Measurements from ENCODE around the gene NRP1.

Gene NRP1

DNA sequence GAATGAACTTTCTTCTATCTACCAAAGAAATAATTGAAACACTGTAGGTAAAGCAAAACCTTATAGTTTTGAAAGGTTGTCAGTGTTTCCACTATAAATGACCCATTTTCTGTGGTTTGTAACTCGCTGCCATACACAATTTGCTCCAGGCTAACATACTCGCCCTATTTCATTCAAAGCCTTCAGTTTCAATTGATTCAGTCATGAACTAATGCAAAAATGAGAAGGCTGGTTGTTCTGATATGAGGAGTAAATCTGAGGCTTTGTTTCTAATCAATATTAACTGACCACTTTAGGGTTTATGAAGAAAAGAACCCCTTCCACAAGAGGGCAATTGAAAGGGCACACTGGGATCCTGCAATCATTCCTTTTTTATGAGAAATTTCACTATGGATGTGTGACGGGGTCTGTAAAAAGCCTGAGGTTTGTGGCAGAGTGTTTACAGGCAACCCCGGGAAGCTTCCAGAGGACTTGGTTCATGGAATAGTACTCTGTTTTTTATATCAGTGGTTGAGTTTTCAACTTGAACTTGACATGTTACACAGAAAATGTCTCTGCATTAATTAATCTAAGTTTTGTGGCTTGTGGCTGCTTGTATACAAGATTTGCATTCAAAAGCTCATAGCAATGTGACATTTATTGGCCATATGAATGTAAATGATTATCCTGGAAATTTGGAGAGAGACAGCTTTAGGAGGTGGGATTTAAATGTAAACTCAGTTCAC, 133.2 kb downstream of the NRP1 start:
- no peak for DNase-seq

DNA sequence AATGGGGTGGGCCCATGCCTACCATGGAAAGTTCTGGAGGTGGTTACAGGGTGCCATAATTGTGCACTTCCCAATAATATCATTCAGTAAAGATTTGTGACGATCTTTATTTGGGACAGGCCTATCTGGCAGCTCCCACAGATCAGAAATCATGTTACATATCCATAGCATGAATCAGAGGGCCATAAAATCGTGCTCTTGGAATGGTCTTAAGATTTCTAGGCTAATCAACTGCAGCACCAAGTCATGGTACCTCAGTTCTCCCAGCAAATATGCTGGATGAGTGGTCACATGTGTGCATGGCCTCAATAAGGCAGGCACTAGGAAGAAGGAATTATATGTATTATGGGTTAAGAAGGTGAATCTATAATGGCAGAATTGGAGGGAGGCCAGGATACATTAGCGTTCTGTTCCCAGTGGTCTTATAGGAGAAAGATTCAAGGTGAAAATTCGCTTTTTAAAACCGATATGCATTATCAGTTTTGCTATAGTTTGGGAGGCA, 134.7 kb downstream of the NRP1 start:
- DNase-seq = no peak

DNA sequence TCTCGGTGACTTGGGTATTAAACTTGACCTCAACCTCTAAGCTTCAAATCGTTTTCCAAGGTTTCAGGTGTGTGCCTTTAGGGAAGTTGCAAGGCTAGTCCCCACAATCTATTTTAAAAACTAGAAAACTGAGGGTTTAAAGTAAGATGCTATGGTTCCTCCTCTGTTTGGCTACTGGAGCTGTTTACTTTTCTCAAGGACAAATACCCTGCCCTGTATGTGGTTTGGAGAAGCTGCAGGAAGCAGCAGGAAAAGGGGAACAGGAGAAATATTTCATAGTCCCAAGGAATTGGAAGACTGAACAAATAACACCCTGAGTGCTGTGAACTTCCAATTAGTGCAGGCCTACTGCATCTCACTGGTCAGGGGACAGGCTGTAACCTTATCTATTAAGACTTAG, 135.9 kb downstream of the NRP1 start:
- no peak for DNase-seq

DNA sequence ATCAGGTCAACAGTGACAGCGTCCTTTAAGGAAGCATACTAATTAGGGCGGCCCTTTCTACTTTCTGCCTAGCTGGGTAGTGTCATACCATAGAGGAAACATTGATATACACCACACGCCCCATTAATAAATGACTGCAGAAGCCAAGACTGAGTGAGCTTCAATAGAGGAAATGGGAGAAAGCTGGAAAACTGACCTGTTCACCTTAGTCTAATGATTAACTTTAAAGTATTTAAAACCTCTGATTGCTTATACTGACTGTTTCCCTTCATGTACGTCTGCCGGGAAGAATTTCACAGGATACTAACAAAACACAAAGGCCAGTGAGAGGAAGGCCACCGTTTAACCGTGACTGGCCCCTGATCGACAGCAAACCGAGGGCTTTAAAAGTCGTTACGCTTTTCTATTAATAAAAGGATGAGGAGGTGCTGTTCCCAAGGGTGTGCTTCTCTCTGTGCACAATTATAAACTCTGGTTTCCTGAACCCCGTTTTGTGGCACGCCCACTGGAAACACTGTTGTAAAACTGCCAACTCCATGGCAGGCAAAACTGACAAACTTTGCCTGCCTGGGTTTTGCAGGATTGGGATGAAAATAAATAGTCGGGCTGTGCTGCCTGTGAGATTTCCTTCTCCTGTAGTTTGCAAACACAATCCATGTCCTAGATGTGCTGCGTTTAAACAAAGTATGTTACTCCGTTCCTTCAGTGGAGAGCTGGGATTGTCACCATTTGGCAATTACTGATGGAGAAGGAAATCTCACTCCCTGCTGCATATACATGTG, 137.6 kb downstream of the NRP1 start:
- no peak for DNase-seq

DNA sequence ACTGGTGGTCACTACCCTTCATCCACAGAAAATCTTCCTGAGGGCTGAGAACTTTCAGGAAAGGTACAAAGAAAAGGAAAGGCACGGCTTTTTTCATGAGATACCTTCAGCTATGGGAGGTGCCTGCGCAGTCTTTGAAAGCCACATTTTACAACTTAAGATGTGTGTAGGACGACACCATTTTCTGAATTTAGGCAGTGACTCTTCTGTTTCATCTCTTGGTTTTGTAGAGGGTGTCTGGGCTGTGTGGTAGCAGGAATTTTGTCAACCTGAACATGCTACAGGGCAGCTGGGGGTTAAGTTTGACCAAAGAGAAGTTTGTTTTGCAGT, 138.1 kb downstream of the NRP1 start:
- DNase-seq = no peak

DNA sequence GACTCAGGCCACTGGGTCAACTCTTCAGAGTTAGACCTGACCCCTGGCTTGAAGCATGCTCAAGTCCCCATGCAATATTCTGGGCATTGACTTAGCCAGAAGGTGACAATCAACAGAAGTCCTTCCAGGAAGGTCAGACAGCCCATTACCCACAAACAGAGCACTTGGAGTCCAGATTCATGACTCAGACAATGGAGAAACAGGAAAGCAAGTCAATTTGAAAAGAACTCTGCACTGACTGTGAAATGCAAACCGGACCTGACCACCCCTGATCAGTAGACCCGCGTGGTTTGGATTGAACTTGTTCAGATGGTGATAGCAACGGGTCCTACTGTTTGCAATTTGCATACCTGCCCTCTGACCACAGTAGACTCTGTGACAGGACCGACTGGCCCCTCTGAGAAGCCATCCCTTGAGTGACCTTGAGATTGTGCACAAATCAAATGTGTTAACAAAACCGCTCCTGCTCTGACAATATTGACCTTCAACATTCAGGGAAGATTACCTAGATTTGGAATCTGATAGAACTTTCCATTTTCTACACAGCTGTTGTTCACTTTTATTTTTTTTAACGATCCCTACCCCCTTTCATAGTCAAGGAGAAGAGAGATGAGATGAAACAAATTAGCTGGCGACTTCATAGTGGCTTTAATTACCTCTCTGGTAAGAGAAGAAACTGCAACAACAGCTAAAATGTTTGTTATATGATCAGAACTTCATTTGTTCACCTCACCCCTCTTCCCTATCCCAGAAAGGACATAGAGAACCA, 138.7 kb downstream of the NRP1 start:
- no peak for DNase-seq

DNA sequence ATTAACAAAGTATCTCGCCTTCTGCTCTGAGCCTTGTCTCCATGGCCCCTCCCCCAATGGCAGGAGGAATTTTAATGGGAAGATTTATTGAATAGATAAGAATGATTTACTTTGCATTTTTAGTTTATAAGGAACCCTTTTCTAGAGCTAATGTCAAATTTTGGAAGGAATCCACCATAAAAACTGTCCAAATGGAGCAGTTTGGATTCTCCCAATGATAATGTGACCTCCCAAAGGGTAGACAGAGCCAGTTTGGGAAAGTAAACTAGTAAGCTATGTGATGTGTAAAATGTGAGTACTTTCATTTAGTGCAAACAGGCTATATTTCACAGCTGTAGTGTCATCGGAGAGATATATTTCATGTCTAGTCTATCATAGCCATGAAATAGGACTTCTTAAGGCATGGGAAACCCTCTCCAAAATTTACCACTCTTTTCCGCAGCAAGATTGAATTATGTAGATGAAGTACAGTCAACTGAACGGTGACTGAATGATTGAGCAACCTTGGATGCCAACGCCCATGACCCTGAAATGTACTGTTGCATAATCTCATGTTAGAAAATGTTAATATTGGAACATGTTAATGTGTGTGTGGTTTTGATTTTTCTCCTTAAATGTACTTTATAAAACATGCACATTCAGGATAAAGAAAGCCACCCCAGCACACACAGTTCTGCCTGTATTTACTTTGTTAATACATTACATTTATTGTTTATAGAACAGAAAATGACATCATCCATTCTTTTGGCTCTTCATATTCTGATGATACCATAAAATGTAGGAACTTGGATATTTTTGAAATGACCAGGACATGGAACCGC, 140.6 kb downstream of the NRP1 start:
- no peak for DNase-seq

DNA sequence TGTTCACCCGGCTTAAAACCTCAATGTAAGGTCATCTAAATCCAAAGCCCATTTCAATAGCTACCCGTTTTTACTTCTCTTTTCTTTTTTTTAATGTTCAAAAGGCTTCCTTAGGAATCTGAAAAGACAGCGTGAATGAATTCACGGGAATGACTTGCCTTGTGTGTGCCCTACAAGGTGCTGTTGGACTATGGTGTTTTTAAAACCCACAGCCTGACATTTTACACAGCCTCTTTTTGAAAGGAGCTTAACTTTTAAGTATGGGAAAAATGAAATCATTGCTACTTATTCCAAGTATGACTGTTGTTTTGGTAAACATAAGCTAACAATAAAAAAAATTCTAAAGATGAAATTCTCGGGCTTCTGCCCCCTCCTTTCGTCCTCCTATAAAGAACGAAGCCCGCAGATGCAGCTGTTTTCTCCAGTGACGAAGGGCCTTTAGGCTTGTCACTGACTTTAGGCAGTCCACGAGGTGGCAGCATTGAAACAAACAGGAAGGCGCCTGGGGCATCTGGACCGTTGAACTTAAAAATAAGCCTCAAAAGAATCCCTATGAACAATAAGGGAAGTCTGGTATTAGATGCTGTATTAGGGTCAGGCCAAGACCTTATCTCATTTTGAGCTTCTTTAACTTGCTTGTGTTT, 141.3 kb downstream of the NRP1 start:
- peak; percentile 75 for DNase-seq

DNA sequence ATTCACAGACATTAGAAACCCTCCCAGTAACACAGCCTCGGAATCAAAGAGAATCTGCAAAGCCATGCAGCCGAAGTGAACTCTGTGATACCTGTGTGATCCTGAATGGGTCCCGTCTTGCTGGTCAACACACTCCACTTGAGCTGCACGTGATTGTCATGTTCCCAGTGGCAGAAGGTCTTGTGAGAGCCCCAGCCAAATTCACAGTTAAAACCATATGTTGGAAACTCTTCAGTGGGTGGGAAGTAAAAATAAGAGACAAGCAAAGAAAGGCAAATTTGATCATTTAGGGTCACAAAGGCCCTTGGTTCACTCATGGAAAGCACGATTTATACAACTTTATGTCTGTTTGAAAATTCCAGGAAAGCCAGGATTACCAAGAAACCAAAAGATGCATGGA, 142.3 kb downstream of the NRP1 start:
- DNase-seq = no peak

DNA sequence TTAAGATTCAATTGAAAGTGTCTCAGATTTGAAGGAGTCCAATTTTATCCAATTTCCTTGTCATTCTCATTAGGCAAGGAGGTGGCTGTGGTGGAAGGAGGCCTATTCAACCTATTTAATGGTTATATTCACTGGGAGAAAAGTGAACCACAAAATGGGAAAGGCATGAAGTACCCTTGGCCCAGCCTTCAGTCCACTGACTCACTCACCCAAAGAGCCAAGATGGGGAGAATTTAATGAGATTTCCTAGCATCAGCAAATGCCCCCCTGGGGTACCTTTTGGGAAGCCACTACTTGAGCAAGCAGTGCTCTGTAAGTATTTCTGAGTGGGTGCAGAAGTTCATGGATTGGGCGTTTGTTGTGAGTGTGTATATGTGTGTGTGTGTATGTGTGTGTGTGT, 144.1 kb downstream of the NRP1 start:
- DNase-seq = no peak

DNA sequence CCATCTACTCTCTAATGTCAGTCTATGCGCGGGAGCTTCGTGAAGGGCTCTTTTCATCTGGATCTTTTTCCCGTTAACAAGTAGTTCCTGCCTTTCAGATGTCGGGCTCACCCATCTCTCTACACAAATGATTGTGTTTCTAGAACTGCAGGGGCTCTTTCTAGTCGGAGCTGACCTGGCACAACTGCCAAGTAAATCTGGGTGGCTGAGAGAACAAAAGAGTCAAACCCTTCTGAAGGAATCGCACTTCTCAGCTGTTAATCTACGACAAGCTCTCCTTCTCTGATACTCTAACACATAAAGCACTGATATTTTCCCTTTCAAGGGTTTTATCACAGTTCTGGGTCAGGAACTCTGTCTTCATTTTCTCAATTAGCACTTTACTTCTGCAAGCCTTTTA, 144.7 kb downstream of the NRP1 start:
- no peak for DNase-seq

DNA sequence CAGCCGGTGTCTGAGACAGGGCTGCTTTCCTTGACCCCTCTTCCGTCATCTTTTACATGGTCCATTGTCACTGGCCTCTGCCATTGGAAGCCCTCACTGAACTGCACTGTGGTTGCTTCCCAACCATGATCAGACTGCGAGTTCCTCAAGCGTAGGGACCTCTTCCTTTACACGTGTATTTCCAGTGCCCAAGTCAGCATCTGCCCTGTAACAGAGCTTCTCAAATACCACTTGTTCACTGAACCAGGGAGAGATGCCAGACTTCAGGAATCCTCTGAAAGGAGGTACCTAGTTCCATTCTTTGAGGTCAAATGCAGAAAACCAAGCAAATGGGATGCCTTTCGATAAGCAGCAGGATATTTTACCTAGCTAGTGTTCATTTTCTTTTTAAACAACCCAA, 145.1 kb downstream of the NRP1 start:
- DNase-seq = no peak

DNA sequence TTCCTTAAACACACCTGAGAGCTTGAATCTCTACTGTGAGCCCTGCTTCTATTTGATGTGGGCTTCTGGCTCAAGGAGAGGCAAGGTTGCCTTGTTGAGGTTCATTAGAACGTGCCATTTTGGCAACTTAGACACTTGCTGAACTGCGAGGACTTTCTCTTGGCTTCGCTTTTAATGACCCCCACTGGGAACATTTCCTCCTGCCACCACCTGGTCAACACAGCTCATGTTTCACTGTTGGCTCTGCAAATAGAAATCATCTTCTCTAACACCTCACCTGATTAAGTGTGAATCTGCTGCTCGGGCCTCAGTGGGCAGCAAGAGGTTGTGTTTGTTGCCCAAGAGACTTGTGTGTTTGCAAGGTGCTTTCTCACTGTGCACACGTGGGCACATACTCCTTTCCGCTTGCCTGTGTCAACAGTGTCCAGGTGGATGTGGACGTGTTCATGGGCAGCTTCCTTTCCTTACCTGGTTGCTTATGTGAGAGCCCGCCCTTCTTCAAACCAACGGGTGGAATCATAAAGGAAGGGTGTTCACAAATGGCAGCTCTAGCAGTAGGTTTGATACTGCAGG, 147.0 kb downstream of the NRP1 start:
- no peak for DNase-seq

DNA sequence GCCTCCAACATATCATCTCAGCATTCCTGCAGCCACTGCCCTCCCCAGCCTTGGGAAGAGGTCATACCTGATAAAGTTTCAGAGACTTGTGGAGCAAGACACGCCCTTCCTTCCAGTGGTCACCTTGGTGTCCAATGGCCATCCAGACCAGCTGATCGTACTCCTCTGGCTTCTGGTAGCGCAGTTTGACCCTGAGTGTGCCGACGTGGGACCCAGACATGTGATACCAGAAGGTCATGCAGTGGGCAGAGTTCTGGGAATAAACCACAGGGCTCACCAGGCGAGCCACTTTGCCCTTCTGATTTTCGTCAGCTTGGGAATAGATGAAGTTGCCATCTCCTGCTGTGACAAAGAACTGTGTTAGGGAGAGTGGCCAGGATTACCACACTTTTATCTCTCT, 148.3 kb downstream of the NRP1 start:
- no peak for DNase-seq

DNA sequence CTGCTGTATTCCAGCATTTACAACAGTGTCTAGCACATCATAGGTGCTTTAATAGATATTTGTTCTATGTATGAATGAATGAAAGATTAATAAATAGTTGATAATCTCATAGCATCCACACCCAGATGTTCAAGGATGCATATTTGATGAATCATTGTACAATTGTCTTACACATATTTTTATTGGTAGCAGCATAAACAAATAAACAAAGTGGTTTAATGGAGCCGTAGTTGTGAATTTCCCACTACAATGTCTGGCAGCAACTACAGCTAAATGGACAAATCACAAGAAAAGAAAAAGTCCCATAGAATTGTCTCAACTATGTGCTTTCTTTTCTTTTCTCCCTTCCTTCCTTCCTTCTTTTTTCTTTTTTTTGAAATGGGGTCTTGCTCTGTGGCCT, 150.8 kb downstream of the NRP1 start:
- DNase-seq = no peak

DNA sequence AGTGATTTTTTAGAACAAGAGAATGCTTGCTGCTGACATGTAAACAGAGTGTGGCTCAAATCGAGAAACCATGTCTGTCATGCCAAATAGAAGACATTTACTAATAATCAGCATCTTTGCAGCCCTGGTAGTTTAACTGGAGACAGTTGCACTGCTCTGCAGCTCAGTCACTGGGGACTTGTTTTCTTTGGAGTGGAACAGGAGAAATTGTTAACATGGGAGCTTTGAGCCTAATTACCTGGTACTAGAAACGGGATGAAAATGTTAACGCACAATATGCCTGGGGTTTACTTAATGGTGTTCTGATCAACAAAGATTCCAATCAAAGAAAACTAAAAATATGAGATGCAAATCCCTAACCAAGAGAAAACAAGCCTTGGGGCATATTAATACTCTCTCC, 153.5 kb downstream of the NRP1 start:
- DNase-seq = no peak

DNA sequence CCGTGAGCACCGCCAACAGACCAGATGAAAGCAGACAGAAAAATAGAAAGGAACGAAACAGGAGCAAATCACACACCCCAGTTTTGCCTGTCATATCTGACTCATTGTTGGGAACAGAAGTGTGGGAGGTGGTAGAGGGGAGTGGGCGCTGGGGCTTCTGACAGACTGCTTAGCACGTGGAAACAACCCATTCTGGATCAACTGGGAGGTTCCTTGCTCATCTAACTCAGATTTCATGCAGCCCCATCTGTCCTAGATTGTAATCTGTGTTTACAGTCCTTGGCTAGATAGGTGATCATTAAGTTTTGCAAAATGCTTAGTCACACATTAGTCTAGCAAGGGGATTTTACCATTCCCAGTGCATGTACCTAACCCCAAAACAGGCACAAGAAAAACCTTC, 154.1 kb downstream of the NRP1 start:
- no peak for DNase-seq

DNA sequence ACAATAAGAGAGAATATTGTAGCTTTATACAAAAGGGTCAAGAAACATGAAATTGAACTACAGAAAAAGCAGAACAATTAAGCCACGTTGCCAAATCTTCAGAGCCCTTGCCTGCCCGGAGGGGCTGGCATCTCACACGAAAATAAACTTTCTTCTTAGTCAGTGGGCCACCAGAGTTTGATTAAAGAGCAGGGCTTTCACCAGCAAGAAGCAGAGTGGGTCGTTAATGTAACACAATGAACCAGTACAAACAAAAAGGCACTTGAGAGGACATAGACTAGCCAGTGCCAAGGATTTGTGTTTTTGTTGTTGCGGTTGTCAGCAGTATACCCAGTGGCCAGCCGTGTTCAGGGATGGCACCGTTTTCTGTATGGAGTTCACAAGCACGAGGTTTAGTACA, 155.4 kb downstream of the NRP1 start:
- DNase-seq = no peak

DNA sequence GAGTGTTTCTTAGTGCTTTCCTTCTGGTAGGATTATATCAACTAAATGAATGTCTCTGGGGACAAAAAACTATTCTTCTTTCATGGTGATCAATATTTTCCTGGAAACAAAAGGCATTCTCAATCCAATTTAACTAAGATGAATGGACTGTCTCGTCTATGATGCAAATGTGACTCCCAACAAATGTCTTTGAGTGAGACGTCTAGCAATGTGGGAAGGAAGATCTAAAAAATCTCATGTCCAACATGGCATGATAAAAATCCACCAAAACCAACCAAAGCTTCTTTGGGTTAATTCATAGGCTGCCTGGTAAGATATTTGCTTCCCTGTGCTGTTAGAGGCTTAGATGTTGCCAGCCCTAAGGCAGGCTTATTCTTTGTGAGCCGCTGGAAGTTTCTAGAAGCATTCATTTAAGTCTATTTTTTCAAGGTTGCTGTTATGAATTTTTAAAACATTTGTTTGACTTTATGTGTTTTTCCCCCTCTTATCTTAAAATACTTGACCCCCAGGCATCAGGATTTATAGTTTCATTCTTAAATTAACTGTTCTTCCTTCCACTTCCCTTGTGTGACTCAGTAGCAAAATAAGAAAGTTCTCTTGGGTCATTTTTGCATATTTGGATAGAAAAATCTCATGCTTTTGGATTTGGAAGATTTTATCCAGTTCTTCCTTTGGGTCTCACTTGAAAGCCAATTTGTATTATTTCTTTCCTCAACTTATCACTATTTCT, 156.3 kb downstream of the NRP1 start:
- DNase-seq = no peak

DNA sequence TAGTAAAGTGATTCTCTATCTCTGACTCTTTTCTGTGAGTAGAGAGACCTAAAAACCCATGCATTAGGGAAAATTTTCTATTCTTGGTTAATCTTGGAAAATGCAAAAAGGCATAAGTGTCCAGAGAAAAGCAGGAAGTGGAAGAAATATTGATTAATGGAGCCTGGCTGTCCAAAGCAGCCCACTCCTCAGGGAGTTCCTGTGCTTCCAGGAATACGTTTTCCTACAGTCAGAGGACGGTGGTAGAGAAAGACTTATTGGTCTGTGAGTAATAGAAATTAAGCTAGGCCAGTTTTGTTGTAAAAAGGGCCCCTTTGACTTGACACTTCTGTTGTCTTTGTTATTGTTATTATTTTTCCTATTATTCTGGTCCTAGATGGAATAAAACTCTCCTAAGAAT, 157.8 kb downstream of the NRP1 start:
- DNase-seq = no peak

DNA sequence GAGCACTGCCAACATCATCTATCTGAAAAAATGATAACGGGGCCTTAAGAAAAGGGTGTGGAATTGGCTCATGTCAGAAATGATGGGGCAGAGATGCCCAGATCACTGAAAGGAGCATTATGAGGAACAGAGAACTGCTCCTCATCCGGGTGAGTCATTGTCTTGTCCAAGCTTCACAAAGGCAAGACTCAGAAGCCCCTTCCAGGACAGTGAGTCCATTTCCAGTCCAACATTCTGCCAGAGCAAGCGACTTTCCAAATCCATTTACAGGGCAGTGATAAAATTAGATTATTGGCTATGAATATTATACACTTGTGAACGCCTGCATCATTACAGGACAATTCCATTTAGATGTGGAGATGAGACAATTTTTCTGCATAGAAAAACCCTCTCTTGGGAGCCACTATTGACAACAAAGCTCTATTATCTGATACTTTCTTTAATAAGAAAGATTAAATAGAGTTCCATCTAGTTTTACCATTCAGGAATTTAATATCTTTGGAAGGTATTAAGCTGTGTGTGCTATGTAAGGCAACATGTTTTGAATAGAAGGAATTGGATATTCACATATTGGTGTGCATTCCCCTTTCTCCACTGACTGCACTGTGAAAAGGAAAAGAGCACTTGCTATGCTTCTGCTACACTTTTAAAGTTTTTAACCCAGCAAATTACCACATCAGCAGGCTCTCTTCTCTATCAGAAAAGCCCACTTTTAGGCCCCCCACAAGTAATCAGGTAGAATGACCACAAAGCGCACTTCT, 159.6 kb downstream of the NRP1 start:
- no peak for DNase-seq
